HG03342 (cell line): ENCODE data around the gene AKT2.

Experiments used
- ATAC-seq: cut with Tn5 transposase; IDR thresholded peaks from one replicate; pipeline ENCODE4 v1.9.1; 2021; ENCODE audit warnings: mild to moderate bottlenecking, moderate library complexity; ENCODE audit not compliant: unreplicated experiment

Gene AKT2

GRCh38 chr19:40302224-40303011 is 17.3 kb upstream of the AKT2 start:
- ATAC-seq: no peak

GRCh38 chr19:40300668-40301067 is 15.5 kb upstream of the AKT2 start:
- no peak for ATAC-seq

DNA sequence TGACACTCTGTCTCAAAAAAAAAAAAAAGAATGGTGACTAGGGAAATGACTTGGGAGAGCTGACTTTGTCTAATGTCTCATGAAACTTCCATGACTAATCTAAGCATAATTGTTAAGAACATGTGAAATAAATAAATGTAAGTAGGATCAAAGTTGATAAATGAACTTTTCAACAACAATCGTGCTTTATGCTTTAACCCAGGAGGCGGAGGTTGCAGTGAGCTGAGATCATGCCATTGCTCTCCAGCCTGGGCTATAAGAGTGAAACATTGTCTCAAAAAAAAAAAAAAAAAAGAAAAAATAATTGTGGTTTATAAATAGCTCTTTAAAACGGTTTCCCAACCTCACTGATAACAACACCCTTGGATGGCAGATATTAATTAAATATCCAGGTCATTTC is 12.9 kb upstream of the AKT2 start:
- ATAC-seq: no peak

DNA sequence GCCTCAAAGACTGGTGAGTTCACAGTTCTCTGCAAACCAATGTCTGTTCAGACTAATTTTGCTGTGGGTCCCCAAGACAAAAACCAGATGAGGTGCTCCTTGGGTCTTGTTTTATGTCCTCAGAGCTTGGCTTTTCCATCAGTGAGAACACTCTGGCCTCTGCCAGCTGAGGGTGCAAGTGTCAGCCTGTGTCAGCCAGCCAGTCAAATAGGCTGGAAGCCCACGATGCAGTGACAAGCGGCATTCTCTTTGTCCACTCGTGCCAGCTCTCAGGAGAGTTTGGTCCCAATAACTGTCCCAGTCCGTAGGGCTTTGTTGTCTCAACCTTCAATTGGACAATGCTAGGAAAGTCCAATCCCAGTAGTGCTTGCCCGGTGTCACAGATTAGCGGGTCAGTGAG is 9.4 kb upstream of the AKT2 start:
- ATAC-seq: no peak

DNA sequence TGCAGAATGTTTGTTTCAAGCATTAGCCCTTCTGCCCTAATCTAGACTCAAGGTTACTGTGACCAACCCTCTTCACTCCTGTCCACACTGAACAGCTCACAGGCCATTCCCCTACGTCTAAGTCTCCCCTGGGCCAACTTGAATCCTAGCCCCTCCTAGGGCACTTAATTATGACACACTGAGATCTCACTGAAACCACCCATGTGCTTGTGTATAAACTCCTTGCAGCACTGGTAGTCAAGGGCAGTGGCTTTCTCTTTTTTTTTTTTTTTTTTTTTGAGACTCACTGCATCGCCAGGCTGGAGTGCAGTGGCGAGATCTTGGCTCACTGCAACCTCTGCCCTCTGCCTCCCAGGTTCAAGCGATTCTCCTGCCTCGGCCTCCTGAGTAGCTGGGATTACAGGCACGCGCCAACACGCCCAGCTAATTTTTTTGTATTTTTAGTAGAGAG is 1.9 kb upstream of the AKT2 start:
- no peak for ATAC-seq

GRCh38 chr19:40286235-40286970 is 1.3 kb upstream of the AKT2 start:
- ATAC-seq: no peak

- ATAC-seq: peak; percentile 78
These were observed 449 bp upstream of the AKT2 start for GRCh38 chr19:40285353-40286234.

DNA sequence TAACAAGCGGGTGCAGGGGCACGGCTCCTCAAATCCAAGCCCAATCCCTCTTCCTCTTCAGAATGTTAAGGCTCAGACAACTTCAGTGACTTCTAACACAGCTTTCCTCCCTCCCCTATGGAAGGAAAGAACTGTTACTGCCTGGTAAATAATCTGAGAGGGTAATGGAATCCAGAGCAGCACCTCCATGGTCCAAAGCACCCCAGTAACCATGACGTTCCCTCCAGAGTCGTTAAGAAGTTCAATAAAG is 969 bp downstream of the AKT2 start:
- no peak for ATAC-seq

DNA sequence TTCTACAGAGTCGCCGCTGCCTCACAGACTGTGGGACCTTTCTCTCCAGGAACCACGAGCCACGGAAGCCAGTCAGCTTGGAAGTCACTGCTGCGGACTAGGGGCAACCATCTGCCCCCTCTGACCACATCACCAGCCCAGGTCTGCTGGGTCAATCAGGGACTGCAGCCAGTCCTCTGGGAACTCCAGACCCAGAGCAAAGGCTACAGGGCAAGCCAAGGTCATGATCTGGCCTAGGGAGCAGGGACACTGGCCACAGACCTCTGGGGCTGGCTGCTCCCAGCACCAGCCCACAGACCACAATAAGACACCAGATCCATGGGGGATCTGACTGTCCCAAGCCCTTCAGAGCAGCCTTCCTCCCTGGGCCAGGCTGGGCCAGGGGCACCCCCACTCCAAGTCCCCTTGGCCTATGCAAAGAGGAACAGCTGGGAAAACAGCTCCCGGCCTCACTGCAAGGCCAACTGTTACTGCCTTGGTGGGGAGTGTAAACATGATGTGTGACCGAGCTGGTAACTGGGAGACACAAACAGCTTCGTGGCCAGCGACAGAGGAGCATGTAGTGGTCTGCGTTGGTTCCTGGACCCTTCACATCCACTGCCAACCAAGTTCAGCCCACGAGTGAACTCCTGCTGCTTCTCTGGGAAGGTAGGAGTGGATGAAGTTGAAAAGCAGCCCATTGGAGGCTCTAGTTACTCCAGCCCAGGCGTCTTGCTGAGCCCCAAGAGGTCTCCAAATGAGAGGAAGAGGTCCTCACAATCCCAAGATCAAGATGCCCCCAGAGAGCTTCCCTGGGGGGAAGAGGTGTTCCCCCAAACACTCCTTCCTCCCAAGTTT is 1.5 kb downstream of the AKT2 start:
- ATAC-seq: no peak

DNA sequence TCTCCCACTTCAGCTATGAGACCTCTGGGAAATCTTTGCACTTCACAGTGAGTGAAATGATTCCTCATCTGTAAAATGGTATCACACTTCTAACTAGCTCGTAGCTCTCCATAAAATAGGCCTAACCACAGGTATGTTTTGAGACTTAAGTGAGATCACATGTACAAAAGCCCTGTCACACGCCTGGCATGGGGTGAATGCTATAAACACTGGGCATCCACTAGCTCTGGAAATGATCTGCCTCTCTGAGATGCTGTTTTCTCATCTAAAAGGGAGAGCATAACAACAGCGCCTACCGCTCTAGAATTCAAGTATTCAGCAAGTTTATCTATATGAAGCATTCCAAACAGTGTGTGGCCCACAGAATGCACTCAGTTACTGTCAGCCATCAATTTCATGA is 2.2 kb downstream of the AKT2 start:
- no peak for ATAC-seq

GRCh38 chr19:40282209-40282580 is 3.0 kb downstream of the AKT2 start:
- ATAC-seq: no peak

DNA sequence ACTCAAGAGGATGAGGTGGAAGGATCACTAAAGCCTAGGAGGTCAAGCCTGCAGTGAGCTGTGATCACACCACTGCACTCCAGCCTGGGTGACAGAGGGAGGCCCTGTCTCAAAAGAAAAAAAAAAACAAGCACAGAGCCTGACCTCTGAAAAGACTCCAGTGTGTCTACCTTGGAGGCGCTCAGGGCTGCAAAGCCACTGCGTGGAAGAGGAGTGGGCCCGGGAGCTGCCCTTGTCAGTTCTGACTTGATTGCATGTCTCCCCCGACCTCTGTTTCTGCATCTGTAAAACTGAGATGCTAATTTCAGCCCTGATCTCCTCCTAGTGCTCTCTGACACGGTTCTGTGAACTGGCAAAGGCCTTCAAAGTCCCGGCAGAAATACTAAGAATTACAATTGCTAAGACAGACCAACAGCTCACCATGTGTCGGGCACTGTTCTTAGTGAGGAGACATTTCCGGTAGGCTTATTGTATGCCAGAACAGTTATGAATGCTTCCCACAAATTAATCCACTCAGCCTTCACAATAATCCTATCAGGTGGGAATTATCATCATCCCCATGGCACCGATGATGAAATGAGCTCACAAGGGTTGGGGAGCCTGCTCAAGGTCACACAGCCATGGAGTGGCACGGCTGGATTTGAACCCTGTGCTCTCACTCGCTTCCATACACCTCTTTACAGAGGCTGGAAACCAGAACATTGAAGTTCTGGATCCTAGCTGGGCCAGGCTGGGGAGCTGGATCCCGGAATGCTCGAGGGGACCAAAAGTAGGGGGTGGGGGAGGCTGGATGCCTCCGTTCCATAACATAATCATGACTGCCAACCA is 3.5 kb downstream of the AKT2 start:
- ATAC-seq: no peak

GRCh38 chr19:40280608-40281221 is 4.4 kb downstream of the AKT2 start:
- no peak for ATAC-seq

DNA sequence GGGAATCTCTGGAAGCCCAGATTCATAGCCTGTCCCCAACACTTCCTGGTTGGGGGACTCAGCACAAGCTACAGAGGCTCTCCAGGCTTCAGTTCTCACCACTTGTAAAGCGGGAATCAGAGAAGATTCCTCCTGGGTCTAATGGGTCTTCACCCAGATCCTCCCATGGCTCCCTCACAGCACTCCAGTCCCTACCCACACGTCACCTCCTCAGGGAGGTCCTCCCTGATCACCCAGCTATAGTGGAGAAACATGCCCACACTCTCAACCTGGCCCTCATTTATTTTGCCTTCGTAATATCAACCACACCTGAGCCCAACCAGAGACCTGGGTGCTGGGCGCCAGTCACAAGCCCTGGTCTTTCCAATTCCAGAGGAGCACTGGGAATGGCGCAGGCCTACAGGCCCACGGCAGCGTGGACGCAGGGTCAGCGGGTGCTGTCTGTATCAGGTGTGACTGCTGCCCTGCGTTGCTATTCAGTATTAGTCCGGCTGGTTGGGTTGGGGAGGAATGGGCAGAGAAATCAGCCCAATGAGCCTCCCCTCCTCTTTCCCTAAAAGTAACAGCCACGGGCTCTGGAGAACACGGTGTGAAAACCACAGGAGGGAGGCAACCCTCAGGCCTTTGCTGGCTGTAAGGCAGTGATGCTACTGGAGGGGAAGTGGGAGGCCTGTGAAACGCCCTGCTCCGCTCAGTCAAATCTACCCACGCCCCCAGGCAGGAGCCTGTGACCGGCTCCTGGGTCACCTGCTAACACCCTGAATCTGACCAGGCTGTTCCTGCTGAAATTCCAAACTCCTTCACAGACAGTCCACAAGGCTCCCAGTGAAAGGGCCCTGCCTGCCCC is 5.2 kb downstream of the AKT2 start:
- ATAC-seq: no peak

GRCh38 chr19:40279120-40279551 is 6.0 kb downstream of the AKT2 start:
- no peak for ATAC-seq

GRCh38 chr19:40278361-40279035 is 6.6 kb downstream of the AKT2 start:
- no peak for ATAC-seq

DNA sequence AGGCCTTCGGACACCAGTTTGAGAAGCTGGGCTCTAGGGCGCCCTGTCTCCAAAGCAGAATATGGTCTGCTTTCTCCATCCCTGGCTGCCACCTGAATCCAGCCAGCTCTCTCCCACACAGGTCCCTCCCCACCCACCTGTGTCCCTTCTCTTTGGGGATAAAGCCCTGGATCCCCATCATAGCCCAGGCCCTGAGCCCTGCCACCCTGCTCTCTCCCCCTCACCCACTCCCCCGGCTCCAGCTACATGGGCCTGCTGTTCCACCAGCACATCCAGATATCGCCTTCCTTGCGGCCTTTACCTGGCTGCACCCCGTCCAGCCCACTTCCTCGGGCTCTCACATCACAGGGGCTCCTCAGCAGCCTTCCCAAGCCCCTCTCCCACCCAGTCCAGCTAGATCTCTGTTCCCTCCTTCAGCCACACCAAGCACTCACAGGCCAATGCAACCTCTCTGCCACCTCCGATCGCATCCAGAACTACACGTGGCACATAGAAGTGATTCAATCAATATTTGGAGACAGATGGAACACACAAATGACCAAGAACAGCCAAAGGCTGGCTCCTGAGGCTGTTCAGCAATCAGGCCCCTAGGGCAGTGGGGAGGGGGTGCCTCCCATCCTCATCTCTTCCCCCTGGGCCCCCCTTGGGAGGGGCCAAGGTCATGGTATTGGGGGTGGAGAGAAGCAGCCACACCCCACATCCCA is 7.6 kb downstream of the AKT2 start:
- ATAC-seq: no peak
